Sigmoid colon (tissue), 4 donors: Measurements from ENCODE around the gene SMIM36.

Experiments used
- EP300 ChIP-seq, 4 donors: sonication (generic); formaldehyde crosslinking; IDR thresholded peaks; one replicate each; pipeline ENCODE4 v1.6.1; 2017; ENCODE audit warnings: antibody characterized with exemption in 4 of 4
- POLR2A ChIP-seq, 2 donors: fragments of 450-650 bp; IDR thresholded peaks; one replicate each; pipeline ENCODE4 v1.6.1; 2016; ENCODE audit warnings: antibody characterized with exemption in 2 of 2, mild to moderate bottlenecking in 2 of 2, moderate library complexity in 2 of 2
- TF ChIP-seq, protein P1 (sequence below), 4 experiments: fragments of 450-650 bp in 3 of 4; fragments of 200-600 bp in 1 of 4; IDR thresholded peaks; one replicate each; pipeline ENCODE4 v1.5.1; 2016 to 2019; ENCODE audit warnings: antibody characterized with exemption in 4 of 4, mild to moderate bottlenecking in 3 of 4, moderate library complexity in 2 of 4

DNA sequence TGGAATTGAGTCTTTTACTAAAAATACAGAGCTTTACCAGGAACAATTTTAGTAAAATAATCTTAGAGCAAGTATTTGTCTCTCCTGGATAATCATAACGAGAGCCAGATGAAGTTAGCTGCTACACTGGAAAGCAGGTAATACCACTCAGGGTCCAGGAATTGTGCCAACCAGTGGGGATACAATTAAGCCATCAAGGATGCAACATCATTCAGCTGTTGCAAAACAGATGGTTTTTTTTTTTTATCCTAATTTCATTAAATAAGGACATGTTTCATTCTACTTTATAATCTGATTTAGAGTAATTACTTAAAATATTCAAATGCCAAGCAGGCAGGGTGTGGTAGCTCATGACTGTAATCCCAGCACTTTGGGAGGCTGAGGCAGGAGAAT, 99.8 kb downstream of the SMIM36 start:
- TF ChIP-seq, protein P1, sequence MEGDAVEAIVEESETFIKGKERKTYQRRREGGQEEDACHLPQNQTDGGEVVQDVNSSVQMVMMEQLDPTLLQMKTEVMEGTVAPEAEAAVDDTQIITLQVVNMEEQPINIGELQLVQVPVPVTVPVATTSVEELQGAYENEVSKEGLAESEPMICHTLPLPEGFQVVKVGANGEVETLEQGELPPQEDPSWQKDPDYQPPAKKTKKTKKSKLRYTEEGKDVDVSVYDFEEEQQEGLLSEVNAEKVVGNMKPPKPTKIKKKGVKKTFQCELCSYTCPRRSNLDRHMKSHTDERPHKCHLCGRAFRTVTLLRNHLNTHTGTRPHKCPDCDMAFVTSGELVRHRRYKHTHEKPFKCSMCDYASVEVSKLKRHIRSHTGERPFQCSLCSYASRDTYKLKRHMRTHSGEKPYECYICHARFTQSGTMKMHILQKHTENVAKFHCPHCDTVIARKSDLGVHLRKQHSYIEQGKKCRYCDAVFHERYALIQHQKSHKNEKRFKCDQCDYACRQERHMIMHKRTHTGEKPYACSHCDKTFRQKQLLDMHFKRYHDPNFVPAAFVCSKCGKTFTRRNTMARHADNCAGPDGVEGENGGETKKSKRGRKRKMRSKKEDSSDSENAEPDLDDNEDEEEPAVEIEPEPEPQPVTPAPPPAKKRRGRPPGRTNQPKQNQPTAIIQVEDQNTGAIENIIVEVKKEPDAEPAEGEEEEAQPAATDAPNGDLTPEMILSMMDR (IDR thresholded peaks at IDR 0.05): no peak
- TF ChIP-seq POLR2A (IDR thresholded peaks at IDR 0.05) (no peak), EP300 (IDR thresholded peaks at IDR 0.05) (no peak)
